Measurements from ENCODE around the gene EEA1.

DNA sequence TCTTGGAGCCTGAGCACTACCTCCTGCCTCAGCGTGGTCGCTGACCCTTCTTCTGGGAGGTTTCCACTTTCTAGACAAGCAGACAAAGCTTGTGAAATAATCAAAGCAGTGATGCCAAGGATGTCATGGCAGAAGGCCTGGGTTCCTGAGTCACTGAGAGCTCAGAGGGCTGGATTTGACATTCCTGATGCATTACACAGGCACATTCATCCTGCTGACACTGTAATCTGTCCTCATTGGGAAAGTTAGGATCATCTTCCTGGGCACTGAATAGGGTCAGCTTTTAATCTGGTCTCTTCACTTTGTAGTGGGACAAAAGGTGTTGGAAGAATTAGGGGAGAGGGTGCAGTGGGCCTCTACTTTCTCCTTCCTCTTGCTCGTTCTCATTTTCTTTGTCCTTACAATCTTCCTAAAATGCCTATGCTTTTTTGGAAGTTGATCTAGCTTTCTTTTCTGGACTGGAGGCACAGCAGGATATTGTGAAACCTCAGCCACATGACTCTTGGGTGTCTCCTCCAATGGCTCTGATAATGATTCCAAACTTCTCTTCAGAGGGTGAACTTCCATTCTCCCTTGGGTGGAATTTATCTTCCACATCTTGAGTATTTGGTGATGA is 29.6 kb downstream of the EEA1 start:
- TF ChIP-seq CTCF (conservative IDR thresholded peaks at IDR 0.05; ENCODE audit: low read depth, low read length) = no peak
- no peak for TF ChIP-seq EZH2 (IDR thresholded peaks at IDR 0.05; ENCODE audit: borderline replicate concordance, low read depth, low read length, poor library complexity, severe bottlenecking)

Data from A673 (cell line).